GM12865 (cell line): Measurements from ENCODE around the gene DEFB113.
"Not testable (repeated sequence)": the region's sequence is repeated elsewhere in the genome, so short reads cannot be mapped to it uniquely, and the experiment has no call there.

ENCODE experiments used
- DNase-seq: peaks from one replicate; pipeline ENCODE4 v3.0.0; 2010; ENCODE audit warnings: low read depth
- H3K4me3 ChIP-seq: 2 replicates; pipeline ENCODE4 v1.5.1; 2011; ENCODE audit warnings: mild to moderate bottlenecking, low read depth, low read length, control low read depth
- CTCF ChIP-seq: IDR thresholded peaks from 2 replicates; pipeline ENCODE4 v1.5.1; 2011; ENCODE audit warnings: low read length, control low read depth, low read depth, inconsistent platforms; ENCODE audit not compliant: insufficient read depth; ENCODE audit errors: missing control alignments

DEFB113 gene

GRCh38 chr6:49958180-49958579 lies 11.2 kb downstream of the DEFB113 start:
- no peak for DNase-seq
- no peak for TF ChIP-seq CTCF
- no peak overlapping the region for H3K4me3 ChIP-seq

- DNase-seq = no peak
- H3K4me3 ChIP-seq = no peak overlapping the region
- no peak for TF ChIP-seq CTCF
Measured at GRCh38 chr6:49955847-49956246, 13.6 kb downstream of the DEFB113 start.

GRCh38 chr6:49951926-49952325 lies 17.5 kb downstream of the DEFB113 start:
- DNase-seq = no peak
- H3K4me3 ChIP-seq = no peak overlapping the region
- no peak for TF ChIP-seq CTCF

GRCh38 chr6:49950415-49950751 lies 19.0 kb downstream of the DEFB113 start:
- H3K4me3 ChIP-seq = no peak overlapping the region
- no peak for TF ChIP-seq CTCF
- DNase-seq = no peak

- H3K4me3 ChIP-seq = no peak overlapping the region
- TF ChIP-seq CTCF = no peak
- DNase-seq = no peak
Measured at GRCh38 chr6:49949062-49949461, 20.4 kb downstream of the DEFB113 start.

GRCh38 chr6:49946835-49947234 lies 22.6 kb downstream of the DEFB113 start:
- no peak overlapping the region for H3K4me3 ChIP-seq
- no peak for TF ChIP-seq CTCF
- no peak for DNase-seq

GRCh38 chr6:49944068-49944467 lies 25.4 kb downstream of the DEFB113 start:
- not testable (repeated sequence) for DNase-seq, H3K4me3 ChIP-seq
